Renal cortical epithelial cell (primary cell): ENCODE data around the gene C10orf95. TPM values are rescaled to one million over a fixed set of nuclear protein-coding genes. Genes with fewer than 3 reads are reported as not detected.

Experiments
- DNase-seq: peaks from one replicate; pipeline ENCODE4 v3.0.0-alpha.2; 2011; ENCODE audit warnings: low read depth
- total RNA-seq: library from RNA; depleted of rRNA; stranded (reverse); fragments of >200 nt; gene quantifications from 2 replicates; pipeline ENCODE4 v1.2.3, GENCODE V29; 2014

The C10orf95 gene
- total RNA-seq, 1 donor from 2014 or later: 0.25 TPM

DNA sequence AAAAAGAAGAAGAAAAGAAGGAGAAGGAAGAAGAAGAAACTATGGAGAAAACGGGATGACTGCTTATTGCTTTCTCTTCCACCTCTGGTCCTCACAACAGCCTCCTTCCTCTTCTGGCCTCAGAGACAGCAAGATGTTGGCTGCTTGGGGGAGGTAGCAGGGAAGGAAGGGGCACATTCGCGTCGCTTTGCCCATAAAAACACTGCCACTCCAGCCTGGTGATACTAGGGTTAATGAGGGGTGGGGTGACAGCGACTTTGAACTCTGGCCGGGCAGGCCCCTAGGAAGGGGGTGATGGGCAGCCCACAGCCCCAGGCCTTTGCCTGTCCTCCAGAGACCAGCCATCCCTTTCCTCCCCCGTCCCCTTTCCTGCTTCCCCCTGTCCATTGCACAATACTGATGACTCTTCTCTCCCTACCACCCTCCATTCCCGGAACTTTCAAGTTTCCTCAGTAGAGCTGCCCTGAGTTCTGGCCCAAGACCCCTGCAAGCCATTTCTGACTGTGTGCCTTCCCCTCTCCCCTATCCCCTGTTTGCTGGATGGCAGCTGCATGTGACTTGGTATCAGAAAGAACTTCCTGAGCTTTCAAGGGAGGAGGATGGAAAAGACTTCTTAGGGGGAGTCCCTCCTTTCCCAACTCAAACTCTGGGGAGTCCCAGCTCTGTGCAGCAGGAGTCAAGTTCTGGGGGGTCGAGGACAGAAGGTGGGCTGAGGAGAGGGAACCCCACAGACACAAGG, 16.8 kb downstream of the C10orf95 start:
- DNase-seq: peak; percentile 77

DNA sequence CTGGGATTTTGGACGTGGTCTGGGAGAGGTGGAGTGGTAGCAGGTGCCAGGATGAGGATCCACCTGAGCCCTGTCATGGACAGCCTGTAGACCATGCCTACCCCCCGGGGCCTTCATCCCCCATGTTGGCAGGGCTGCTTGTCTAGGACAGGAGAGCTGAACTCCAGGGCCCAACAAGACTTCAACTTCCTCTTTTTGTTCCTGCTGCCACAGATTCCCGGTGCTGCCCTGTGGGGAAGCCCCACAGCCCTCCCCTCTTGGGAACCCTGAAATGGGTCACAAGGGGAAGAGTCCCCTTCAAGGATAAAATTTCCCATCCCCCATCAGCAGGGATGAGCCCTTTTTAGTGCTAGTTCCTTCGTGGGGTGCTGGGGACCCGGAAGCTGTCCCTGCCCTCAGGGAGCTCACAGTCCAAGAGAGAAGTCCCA, 17.7 kb downstream of the C10orf95 start:
- DNase-seq: no peak

DNA sequence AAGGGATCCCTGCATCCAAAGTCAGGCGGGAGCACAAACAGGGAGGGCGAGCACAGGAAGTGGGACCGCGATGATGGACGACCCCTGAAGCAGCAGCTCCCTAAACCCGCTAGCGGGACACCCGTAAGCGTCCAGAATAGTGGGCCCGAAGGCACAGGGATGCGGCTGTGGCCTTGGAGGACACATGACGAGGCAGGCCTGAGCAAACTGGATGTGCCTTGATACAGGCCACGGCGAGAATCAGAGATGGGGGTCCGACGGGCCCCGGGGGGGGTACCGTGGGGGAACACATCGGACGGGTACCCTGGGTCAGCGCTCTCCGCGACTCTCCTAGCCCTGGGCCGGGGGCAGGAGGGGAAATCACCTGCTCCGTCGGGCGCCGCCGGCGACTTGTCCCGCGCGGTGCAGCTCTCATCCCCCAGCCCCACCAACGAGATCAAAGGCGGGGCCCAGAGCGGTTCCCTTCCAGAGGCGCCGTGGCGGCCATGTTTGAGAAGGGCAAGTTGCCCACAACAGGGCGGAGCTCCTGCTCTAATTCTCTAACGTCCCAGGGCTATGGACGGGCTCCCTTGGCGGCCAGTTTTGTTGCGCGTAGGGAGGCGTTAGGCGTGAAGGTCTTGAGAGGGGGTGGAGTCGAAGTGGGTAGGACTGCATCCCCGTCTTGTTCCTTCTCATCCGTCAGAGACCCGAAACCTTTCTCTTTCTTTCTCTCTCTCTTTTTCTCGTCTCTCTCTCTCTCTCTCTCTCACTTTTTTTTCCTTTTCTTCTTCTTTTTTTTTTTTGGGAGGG, 19.0 kb downstream of the C10orf95 start, which contains the start of gene CUEDC2:
Gene CUEDC2, minus strand, starts transcription at position 413 of the 789 bp plus-strand sequence. CDS start 7,386 bp downstream, outside the sequence.
- DNase-seq: peak; percentile 87

DNA sequence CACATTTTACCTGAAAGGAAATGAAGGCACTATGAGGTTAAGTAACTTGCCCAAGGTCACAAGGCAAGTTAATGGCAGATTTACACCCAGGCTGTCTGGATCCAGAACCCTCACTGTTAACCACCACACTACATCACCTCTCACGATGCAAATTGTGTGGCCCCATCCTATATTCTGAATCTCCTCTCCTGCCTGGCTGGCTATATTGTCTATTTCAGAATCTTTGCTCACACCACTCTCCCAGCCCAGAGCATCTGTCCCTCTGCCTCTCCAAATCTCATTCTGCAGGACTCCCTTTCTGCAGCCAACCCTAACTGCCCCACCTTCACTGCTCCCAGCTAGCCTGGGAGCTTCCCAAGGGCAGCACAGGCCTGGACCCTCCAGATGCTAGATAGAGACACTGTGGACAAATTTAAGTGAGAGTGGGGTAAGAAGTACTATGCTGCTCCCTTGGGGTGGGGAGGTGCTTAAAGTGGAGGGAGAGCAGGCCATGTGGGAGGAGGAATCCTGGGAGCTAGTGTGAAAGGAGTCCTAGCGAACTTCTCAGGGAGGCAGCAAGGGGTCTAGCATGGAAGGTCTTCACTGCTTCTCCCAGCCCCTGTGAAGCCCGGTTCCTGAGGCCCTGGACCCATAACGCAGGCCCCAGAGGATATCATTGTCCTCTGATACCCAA, 19.8 kb downstream of the C10orf95 start:
- no peak for DNase-seq

DNA sequence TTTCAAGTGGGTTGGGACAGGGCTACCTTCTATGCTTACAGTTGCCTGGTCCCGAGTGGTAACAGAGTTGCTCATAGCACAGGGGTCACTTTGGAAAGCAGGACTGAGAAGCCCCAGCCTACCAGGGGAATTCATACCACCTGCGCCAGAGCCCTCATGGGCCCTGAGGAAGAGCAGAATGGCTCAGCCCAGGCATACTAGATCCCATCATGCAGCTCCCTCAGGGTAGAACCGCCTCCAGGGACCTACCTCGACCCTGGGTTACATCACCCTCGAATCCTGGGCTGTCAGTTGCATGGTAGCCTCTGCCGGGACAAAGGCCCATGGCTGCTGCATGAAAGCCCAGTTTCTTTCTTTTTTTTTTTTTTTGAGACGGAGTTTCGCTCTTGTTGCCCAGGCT, 21.9 kb downstream of the C10orf95 start:
- no peak for DNase-seq

DNA sequence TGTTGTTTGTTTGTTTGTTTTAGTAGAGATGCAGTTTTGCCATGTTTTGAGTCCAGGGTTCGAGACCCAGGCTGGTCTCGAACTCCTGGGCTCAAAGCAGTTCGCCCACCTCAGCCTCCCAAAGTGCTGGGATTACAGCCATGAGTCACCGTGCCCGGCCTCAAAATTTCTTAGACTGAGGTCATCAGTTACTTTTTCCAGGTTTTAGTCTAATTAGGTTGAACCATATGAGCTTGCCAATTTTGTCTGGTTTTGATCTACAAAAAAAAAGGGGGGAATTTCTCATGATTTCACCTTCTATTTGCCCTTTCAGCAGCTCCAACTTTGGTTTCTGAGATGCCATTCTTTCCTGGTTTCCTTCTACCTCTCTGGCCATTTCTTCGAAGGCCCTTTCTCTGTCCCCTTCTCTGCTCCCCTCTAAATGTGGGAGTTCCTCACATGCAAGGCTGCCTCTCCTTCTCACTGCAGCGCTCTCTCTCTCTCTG, 24.5 kb downstream of the C10orf95 start:
- DNase-seq: no peak

DNA sequence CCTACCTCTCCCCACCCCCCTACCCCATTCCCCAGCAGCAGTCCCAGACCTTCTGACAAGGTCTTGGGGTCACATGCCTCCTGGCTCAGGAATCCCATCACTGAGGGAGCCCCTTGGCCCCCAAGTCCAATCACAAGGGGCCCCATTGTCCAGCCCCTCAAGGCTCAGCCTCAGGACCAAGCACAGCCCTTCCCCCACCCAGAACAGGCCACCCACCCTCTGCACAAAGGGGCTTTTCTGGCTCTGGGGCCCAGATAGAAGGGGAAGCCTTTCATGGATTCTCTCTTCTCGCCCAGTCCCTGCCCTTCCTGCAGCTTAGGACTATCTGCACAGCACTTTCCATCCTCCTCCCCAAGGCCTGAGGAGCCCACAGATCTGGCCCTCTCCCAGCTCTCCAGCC, 25.9 kb downstream of the C10orf95 start:
- DNase-seq: no peak

DNA sequence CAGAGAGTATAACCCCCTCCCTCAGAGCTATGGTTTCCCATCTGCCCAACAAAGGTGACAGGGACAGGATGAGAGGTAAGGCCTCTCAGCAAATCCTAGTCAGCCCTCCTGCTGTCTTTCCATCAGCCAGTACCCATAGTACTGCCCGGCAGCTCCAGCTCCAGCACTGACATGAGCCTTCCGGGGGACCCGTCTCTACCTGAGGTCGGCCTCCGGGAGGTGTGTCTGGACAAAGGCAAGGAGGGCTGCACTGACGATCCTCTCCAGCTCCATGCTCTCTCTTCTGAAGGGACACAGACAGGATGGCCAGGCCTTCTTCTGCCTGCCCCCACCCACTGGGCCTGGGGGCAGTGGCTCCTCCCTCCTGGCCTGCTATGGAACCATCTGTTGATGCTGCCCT, 26.4 kb downstream of the C10orf95 start:
- DNase-seq: no peak

DNA sequence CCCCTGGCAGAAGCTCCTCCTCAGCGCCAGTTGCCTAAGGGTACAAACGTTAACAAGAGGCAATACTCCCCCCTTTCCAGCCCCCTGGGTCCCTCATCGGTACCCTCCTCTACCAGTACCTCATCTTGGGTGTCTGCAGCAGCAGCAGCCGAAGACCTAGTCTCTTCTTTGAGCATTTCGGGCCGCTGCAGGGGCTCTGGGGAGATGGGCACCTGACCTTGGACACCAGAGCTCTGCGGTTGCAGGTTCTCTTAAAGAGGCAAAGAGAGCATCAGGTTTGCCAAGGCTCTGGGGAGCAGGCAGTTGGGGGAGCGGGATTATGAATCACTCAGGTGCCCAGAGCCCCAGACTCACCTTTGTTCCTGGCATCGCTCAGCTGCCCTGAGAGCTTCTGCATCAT, 27.2 kb downstream of the C10orf95 start:
- DNase-seq: no peak

DNA sequence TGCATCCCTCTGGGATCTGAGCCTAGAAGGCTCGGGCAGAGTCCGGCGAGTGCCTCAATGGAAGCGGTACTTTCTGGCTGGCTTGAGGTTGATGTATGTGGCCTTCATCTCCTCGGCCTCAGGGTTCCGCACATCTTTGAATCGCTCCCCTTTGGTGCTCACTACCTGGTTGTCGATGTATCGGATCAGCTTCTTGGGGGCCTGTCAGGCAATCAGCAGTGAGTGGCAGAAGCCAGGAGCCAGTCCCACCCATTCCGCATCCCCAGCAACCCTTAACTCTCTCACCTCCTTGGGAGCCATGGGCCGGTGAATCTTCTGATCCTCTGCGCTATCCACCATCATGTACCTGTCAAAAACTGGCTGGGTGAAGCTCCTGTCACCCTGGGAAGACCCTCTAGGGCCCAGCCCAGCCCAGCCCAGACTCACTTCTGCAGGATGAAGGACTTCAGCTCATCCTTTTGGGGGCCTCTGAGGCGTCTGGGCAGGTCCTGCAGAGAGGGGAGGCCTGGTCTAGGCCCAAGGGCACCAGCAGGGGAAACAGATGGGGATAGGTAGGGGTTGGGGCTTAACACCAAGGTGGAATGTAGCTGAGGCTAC, 27.9 kb downstream of the C10orf95 start:
- DNase-seq: no peak

DNA sequence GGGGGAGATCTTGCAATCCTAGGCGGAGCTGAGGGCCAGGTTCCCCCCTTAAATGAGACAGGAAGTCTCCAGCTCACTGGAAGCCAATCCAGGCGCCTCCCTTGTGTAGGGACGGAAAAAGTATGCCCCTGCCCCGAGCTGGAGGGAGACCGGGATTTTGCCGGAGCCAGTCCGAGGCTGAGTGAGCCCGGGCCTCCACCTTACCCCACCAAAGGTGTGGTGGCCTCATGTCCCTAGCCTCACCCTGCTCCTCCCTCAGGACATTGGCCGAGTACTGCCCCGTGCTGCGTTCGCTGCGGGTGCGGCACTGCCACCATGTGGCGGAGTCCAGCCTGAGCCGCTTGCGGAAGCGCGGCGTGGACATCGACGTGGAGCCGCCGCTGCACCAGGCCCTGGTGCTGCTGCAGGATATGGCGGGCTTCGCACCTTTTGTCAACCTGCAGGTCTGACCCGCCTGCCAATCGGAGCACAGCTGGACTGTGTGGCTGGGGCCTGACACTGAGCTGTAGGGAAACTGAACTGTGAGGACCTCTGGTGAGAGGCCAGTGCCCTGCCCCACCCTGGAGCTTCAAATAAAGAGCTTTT, 28.7 kb downstream of the C10orf95 start:
- peak; percentile 51 for DNase-seq

DNA sequence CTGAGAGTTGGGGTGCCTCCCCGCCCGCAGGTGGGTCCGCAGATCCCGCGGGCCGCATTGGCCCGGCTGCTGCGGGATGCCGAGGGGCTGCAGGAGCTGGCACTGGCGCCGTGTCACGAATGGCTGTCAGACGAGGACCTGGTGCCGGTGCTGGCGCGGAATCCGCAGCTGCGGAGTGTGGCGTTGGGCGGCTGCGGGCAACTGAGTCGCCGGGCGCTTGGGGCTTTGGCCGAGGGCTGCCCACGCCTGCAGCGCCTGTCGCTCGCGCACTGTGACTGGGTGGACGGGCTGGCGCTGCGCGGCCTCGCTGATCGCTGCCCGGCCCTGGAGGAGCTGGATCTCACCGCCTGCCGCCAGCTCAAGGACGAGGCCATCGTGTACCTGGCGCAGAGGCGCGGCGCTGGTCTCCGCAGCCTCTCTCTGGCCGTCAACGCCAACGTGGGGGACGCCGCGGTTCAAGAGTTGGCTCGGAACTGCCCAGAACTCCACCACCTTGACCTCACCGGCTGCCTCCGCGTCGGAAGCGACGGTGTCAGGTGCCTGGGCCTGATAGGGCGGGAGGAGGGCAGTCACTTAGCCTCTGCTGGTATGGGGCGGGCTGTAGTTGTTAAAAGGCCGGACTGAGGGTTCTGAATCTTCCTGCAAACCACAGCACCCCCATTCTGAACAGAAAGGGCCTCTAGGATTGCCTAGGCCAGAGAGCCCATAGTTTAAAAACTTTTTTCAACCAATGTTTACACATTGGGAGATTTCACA, 29.4 kb downstream of the C10orf95 start:
- DNase-seq: no peak

DNA sequence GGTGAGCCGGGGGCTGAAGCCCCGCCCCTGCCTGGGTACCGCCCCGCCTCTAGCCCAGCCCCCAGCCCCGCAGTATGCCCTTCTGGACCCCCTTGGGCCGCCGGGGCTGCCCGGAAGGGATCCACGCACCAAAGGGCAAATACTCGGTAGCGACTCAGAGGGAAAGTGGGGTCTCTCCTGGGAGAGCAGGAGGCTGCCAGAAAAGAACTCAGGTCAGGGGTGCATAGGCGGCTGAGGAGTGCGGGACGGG, 29.9 kb downstream of the C10orf95 start:
- DNase-seq: no peak

DNA sequence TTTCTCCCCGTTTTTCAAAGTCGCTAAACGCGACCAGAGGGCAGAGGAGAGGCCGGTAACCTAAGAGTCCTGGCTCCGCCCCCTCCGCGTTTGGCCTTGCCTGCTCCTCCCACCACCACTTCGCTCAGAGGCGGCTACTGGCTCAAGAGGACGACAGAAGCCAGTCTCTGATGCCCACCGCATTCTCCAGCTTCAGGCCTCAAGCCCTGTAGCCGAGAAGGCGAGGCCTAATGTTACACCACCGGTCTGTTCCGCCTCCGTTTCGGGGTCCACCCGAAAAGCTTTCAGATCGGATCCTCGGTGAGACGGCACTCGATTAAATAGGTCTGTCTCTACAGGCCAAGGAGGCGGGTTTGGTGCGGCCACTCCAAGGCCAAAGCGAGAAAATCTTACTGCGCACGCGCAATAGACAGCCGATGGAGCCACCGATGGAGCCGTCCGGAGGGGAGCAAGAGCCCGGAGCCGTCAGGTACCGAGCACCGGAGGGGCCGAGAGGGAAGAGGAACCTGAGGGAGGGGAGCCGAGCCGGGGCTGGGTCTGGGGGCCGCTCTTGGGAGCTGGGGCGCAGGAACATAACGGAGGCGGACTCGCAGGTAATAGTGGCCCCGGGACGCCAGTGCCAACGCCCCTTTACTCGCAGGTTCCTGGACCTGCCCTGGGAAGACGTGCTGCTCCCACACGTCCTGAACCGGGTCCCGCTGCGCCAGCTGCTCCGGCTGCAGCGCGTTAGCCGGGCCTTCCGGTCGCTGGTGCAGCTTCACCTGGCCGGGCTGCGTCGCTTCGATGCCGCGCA, 30.4 kb downstream of the C10orf95 start, which contains the start of gene FBXL15:
Gene FBXL15, plus strand, starts transcription at position 123 of the 793 bp plus-strand sequence. Its CDS starts 294 bp downstream, at position 417.
- DNase-seq: peak; percentile 87

DNA sequence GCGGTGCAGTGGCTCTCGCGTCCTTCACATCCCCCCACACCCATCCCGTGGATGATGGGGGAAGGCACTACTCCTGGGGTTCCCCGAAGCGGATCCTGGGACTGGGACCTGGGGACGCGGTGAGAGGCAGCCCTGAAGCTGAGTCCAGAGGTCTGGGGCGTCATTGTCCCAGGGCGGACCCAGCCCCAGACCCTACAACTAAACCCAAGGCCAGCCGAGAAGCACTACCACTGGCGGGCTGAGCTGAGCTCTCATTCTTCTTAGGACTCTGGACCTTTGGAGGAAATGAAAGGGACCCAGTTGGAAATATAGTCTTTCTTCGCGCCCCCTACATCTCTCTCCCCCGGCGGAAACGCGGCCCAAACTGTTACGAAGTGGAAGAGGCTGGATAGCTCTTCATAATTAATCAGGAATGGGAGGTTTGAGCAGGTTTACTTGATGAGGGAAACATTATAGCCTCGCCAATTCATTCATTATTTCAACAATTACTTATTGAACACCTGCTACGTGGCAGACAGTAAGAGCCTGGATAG, 31.1 kb downstream of the C10orf95 start:
- DNase-seq: no peak

DNA sequence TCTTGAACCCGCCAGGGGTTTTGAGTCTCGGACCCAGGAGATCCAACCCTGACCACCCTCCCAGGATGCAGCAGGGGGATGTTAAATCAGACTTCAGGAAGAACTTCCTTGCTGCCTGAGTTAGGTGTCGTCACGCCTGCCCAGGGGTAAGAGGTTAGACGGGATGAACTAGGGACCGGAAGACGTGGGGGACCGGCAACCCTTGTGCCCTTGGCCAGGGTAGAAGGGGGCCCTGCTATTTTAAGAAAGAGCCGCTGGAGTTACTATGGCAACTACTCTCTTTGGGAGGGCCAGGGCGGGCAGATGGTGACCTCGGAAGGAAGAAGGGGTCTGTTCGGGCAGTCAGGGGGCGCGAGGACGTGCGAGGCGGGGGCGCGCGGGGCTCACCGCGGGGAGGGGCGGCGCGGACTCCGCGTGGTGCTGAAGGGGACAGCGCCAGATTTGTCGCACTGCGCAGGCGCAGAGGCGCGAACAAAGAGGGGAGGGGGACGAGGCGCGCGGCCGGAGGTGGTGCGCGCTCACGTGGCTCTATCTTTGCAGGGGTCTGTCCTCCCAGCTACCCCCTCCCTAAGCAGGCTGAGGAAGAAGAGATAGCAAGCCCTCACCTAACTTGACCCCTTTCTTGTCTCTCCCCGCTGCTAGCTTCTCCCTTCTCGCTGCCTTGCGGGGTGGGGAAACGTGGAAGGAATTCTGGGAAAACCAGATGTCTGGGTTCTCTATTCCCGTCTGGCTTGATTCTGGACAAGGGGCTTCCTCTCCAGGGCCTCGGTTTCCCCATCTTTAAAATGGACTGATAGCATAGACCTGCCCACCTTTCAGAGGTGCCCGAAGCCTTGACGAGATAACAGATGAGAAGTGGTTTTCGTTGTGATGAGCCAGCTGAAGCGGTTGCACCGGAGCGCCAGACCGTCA, 31.8 kb downstream of the C10orf95 start:
- DNase-seq: no peak

DNA sequence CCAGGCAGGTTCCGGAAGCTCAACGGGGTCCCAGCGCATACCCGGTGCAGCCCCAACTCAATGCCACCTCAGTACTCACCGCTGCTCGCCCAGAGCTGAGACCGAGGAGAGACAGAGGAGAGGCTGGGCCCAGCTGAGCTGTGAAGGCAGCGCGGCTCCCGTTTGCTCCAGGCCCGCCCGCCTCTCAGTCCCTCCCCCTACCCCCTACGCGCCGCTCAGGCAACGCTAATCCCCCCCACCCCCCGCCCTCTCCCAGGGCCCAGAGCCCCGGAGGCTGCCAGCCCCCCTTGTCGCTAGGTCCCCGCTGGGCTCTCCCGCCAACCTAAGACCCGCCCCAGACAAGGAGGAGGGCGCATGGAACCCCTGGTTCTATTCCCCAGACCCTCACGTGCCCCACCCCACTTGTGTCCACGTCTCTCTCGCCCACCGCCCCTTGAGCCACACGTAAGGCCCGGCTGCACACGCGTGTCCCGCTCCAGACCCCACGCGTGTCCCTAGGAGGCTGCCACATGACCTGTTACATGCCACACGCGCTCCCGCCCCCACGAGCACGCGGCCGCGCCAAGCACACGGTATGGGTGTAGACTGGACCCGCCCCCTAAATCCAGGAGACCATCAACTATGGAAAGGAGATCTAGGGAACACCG, 32.6 kb downstream of the C10orf95 start, which contains the start of gene PSD:
Gene PSD, minus strand, starts transcription at position 164 of the 647 bp plus-strand sequence. CDS start 1,747 bp downstream, outside the sequence.
- DNase-seq: no peak

DNA sequence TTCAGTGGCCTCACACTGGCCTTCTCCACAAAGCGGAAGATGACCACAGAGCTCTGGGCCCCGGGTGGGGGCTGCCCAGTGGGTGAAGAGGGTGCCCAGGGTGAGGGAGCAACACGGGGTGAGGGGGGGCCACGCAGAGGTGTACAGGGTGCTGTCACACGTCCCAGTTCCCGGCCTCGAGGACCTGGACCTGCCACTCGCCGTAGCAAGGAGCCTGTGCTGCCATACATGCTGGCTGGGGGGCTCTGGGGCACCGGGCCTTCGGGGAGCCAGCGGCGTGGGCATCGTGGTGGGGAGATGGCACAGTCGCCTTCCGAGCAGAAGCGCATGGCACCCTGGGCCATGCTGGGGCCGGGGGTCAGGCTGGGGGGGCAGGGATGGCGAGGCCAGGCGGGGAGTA, 34.6 kb downstream of the C10orf95 start:
- DNase-seq: no peak
